Measurements from ENCODE around the gene CDKN1C.

CDKN1C gene

DNA sequence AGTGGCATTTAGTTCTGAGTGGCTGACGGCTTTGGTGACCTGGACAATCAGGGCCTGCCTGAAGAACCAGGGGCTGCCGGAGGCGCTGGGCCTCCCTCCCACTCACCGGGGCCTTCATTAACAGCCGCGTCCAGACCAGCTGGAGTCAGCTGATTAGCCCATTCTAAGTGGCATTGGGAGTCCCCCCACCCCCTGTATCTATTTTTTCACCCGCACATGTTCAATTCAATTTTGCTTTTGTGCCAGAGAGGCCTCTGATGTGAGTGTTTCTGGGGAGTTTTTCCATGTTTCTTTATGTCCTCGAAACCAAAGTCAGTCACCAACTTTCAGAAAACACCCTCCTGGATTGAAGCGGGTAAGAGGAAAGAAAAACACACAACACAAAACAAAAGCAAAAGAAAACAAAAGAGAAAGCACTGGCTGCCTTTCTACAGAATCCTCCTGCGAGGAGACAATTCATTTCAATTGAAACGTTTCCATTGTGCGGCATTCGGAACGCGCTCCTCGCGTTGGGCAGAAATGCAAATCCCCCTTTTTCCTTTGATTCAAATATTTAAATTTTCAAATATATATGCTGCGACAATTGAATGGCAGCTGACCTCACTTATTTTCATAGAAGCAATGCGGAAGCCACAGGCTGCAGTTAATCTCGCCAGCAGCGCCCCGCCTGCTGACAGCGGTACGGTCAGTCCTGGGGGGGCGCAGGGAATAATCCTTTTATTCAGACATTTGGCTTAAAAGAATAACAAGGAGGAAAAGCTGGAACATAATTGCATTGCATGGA, 17.7 kb downstream of the CDKN1C start:
- no peak for FAIRE-seq

DNA sequence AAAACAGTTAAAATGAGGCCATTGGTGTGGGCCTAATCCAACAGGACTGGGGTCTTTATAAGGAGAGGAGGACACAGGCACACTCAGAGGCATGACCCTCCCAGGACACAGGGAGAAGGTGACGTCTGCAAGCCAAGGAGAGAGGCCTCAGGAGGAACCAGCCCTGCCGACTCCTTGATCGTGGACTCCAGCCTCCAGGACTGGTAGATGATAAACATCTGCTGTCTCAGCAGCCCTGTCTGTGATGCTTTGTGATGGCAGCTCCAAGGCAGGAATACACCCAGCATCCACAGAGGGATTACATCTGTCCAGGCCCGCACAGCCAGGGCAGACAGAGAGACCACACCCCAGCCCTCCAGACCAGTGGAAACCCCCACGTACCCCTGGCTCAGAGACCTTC, 18.4 kb downstream of the CDKN1C start:
- FAIRE-seq: no peak

DNA sequence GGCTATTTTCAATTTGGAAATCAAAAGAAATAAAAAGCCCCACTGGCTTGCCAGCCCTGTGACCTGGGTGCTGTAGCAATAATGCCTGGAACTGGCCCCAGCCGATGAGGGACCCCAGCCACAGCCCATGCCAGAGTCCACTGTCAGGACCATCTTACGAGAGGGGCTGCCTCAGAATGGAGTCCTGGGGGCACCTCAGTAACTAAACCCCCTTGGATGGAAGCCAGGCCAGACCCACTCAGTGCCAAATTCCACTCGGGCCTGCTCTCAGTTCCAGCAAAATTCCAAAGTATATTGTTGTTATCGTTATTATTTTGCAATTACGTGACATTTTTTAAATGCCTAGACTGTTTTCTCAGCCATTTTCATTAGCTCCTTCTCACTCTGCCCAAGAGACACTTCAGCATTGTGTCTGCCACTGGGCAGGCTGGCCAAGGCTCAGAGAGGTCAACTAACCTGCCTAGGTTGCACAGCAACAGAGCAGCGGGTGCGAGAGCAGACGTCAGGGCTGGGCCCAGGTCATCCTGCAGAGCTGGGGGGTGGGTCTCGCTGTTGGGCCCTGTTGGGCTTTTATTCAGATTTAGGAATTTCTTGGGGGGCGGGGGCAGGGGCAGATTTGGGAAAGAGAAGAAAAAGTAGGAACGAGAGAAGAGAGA, 19.5 kb downstream of the CDKN1C start:
- FAIRE-seq: no peak

DNA sequence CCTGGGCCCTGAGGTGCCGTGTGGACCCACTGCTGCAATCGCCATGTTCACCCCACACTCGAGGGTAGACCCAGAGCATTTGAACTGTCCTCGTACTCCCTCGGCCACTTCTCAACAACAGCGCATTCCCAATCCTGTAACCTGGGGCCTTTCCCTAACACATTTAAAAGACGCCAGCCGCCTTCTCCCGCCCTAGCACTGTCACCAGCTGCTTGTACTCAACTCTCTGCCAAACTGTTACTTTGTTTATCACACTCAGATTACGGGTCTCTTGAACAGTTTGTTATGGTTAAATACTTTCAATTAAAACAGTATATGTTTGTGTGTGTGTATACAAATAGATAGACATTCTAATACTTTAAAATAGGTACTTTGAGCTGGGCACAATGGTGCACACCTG, 20.7 kb downstream of the CDKN1C start:
- no peak for FAIRE-seq

DNA sequence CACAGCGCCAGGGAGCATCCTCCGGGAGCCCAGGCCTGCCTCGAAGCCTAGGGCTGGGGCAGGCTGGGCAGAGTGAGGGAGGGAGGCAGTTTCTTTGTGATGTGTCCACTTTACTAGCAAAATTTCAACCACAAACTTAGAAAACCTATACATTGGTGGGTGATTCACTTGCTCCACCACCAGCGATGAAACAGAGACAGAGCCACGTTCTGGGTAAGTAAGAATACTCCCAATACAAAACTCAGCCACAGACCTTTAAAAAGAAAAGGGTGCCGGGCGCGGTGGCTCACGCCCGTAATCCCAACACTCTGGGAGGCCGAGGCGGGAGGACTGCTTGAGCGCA, 22.3 kb downstream of the CDKN1C start:
- no peak for FAIRE-seq

DNA sequence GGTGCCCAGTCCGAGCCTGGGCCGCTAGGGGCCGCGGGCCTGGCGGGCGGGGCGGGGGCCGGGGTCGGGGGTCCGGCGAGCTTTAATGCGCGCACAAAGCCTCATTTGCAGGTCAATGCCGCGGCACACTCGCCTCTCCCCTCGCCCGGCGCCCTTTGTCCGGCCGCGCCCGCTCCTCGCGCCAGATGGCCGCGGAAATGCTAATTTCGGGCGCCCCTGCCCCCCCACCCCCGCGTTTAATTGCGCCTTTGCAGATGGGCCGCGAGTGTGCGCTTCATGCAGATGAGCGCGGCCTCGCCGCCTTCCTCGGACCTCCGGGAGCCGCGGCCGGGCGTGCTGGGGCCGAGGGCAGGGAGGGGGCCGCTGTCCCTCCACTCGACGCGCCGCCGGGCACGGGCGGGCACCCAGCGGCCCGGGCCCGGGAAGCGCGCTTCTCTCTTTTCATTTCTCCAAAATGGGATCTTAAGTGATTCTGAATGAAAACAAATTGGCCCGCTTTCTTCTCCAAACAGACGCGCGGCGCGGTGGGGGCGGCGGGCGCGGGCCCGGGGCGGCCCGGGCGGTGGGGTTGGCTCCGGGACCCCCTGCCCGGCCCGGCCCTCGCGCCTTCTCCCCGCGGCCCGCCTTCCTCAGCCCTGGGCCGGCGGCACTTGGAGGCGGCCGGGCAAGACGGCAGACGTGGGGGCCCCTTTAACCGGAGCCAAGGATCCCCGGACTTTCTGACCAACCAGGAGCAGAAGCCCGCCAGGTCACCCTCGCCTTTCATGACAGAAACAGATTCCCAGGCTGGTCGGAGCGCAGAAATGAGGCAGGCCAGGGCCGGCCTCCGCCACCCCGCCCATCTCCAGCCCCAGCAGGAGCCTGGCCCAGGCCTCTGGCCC, 22.9 kb downstream of the CDKN1C start:
- FAIRE-seq: no peak

DNA sequence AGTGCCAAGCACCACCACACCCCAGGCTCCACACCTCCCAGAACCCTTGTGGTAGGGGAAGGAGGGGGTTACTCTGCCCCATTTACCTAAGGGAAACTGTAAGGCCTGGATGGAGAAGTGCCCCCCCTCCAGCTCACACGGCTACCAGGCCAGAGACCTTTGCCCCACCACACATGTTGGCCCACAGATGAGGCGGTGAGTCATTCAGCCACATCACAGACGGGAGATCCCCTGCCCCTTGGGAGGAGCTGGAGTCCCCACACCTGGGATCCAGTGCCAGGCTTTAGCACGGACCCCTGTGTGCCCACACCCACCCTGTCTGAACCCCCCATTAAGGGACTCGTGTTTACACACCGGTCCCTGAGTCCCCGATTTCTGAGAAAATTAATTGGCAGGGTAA, 24.9 kb downstream of the CDKN1C start:
- no peak for FAIRE-seq

DNA sequence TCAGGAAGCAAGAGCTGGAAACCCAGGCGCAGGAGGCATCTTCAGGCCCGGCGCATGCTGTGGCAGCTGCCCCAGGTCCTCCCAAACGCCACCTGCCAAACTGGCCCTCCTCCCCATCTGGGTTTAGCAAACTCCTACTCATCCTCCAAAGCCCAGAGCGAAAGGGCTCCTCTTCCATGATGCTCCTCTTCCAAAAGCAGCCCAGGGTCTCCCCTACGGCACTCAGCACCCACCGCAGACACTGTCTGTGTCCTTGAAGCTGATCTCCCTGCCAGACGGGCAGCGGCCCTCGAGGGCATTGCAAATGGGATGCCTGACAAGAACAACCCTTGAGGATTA, 25.9 kb downstream of the CDKN1C start:
- no peak for FAIRE-seq

DNA sequence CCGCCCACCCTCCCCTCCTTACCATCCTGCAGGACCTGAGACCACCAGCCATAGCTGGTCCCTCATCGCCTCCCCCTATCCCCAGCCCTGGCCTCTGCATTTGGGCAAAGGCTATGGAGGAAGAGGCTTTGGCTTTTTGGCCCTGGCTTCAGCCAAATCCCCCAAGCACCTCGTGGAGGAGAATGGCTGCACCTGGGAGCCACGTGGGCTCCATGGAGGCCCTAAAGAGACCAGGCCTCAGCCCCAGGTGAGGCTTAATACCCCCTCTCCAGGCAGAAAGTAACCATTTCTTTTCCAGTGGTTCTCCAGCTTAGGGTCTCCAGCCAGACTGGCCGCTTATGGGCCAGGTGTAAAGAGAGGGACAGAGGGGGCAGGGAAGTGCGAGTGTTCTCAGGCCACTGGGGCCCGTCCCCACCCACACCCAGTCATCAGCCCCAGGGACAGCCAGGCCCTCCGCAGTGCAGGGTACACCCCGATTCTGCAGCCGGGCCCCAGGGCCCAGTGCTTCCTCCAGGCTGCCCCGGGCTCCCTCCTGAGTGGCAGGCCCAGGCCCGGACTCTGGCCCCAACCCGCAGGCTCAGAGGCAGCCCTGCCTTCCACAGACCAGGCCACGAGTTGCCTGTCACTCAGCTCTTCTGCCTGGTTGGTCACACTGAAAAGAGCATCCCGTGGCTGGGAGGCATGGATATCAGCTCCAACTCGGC, 26.4 kb downstream of the CDKN1C start:
- FAIRE-seq: no peak

DNA sequence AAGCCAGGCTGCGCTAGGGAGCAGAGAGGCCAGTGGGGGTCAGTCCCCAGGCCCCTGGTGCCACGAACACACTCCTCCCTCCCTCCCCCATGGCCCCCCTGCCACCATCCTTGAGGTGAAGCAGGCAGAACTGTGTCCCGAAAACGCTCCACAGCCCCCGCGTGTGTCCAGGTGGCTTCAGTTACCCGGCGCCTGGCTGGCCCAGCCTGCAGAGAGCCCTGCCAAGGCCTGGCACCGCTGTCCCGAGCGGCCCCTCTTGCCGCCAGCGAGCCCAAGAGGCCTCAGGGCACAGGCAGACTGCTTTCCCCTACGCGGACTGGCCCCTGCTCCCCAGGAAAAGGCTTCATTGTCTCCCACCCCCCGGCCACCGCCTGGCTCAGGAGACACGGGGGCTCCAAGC, 27.7 kb downstream of the CDKN1C start:
- no peak for FAIRE-seq

DNA sequence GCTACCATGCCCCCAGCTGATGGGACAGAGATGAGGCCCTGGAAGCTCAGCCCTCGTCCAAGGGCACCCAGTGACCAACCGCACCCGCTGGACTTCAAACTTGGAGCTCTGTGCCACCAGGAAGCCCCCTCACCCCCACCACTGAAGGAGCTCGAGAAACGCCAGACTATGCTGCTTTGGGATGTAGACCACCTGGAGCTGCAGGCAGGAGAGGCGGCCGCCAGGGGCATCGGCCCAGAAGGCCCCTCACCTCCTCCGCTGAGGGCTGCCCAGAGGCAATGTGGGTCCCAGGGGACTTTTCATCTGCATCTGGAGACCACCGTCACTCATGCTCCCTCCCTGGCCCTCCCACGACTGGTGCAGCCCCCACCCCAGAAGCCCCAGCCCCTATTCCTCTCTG, 28.3 kb downstream of the CDKN1C start:
- no peak for FAIRE-seq

DNA sequence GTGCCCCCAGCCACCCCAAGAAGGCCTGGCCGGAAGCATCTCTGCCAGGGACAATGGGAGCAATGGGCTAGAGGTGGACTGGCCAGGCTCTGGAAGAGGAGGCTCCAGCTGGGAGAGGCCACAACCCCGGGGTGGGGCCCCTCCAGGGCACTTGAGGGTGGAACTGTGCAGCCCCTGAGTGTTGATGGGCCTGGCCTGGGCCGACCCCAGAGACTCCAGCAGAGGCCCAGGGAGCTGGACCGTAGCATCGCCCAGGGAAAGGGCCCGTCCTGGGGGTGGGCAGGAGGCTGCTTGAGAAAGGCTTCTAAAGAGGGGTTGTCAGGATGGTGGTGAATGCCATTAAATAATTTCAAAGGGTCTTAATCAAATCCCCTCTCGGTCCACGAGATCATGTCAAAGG, 30.4 kb downstream of the CDKN1C start:
- FAIRE-seq: no peak

DNA sequence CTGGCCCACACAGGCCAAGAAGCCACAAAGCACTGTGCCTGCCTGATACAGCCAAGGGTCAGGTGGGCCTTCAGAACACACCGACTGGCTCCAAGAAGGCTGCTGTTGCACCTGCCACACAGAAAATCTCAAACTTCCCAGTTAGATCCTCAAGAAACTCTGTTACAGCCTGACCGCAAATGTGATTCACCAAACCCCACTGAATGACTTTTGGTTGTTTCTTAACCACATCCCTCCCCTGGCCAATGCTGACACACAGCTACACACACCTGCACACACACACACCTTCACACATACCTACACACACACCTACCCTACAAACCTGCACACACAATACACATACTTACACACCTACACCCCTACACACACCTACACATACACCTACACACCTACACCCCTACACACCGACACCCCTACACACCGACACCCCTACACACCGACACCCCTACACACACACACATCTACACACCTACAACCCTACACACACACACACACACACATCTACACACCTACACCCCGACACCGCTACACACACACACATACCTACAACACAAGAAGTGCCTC, 31.5 kb downstream of the CDKN1C start:
- FAIRE-seq: no peak

DNA sequence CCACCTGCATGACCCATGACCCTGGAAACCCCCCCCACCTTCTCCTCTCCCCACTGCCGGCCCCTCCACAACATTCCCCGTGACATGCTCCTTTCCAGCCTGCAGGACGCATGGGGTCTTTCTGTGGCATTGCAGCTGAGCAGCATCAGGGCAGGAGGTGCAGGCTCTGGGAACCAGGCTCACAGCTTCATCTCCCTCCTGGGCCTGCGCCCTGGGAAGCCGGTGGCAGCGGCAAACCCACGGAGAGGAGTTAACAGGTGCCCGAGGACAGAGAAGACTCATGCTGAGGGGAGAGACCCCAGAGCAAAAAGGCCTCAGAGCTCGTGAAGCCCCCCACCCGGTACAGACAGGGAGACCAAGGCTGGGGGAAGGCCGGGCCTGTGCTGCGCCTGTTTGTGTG, 32.2 kb downstream of the CDKN1C start:
- FAIRE-seq: no peak

DNA sequence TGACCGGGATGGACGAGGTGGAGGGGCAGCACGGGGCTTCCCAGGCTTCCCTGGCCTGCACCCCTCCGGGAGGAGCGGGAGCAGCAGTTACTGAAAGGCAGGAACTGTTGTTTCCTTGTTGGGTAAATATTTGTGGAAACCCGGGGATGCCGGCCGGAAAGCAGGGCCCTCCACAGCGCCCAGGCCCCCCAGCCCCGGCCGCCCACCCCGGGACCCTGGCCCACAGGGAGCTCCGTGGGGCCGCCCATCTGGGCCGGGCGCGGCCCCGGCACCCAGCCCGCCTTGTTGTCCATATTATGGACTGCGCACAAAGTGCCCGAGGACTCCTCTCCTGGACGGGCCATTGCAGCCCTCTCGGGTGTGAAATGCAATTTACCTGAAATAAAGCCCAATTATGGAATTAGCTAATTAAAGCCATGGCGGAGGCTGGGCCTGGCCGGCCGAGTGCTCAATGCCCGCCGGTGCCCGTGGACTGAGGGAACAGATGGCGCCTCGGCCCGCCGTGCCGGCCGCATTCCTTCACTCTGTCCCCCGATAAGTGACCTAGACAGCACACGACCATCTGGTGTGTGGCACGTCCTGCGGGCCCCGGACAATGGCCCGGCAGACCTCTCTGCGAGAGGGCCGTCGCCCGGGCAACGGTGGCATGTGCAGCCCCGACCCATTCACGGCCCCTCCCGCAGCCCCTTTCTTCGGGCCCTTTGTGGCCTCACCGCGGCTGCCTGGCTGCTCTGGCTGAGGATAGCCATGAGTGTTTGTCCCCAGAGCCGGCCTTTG, 35.4 kb downstream of the CDKN1C start:
- FAIRE-seq: no peak

DNA sequence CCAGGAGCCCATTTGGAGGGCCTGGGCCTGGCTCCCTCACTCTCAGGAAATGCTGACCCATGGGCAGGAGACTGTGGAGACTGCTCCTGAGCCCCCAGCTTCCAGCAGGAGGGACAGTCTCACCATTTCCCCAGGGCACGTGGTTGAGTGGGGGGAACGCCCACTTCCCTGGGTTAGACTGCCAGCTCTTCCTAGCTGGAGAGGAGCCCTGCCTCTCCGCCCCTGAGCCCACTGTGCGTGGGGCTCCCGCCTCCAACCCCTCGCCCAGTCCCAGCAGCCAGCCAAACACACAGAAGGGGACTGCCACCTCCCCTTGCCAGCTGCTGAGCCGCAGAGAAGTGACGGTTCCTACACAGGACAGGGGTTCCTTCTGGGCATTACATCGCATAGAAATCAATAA, 37.1 kb downstream of the CDKN1C start:
- FAIRE-seq: no peak

DNA sequence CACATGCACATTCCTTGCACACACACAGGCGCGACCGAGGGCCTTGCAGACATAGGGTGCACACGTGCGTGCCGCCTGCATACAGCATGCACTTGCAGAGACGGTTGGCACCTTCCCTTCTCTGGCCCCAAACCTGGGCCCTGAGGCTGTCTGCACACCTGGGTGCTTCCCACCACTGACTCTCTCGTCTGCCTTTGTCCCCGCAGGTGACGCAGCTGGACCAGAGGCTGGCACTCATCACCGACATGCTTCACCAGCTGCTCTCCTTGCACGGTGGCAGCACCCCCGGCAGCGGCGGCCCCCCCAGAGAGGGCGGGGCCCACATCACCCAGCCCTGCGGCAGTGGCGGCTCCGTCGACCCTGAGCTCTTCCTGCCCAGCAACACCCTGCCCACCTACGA, 38.0 kb downstream of the CDKN1C start:
- no peak for FAIRE-seq

DNA sequence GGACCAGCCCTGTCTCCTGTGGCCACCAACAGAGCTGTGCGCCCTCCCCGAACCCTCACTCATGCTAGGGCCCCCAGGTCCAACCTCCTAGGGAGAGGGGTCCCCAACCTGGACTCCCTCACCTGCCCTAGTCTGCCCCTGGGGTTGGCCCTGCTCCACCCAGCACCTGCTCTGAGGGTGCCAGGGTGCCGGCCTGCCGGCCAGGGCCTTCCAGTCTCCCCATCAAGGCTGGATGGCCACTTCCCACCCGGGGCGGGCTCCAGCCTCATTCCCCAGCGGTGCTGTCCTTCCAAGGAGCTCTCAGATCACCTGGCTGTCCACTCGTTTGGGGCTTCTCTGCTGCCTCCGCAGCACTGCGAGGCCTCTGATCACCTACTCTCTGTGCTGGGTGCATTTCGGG, 39.1 kb downstream of the CDKN1C start:
- FAIRE-seq: no peak

DNA sequence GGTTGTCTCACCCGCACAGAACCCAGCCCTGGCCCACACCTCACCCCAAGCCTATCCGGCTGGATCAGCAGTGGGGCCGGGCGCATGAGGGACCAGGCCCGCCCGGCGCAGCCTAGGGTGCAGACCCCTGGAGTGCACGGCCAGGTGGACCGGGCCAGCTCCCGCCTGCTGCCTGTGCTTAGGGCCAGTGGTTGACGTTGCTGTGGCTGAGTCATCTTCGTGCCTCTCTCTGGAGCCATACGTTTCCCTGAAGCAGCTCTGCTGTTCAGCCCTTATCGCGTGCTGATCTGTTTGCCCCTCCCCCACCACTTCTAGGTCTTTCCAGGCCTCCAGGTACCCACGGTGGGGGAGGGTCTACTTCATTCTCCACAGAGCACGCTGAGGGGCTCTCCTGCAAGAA, 39.5 kb downstream of the CDKN1C start:
- FAIRE-seq: no peak

DNA sequence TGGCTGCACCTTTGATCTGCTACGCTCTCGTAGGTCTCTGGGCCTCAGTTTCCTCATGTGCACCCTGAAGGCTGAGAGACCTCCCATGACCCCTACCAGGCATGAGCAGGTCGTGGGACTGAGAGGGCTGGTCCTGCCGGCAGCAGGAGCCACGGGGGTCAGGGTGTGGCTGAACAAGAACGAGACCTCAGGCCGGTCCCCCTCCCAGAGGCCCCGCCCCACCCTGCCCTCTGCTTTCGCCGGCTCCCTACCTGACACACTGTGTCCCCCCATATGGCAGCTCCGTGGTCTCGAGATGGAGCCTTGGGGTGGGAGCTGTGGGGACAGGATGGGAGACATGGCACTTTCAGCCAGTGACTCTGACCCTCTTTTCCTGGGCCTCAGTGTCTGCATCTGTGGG, 40.6 kb downstream of the CDKN1C start:
- FAIRE-seq: no peak

DNA sequence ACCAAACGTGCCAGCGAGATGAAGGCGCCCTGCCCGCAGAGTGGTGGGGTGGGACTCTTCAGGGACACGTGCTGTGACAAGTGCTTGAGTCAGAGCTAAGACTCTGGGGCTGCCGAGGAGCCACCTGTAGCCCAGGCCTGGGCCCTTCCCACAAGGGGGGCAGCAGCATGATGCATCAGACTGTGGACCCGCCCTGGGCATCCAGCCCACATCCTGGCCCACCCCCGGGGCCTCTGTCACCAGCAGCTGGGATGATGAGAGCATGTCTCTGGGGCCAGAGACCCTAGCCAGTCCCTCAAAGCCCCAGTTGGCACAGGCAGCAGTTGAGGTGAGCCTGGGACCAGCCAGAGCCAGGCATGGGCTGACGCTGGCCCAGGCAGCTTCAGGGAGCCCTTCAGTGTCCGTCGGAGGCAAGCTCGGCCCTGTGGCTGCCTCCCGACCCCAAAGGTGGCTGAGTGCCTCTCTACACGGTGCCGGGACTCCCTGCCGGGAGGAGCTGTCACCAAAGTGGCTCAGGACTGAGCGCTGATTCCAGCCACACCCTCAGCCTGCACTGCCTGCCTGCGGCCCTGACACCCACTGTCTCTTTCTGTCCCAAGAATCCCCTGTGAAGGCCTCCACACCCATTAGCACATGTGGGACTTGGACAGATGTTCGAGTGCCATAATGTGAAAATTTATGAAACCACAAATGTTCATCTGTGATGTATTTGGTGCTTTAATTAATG, 41.3 kb downstream of the CDKN1C start:
- no peak for FAIRE-seq

DNA sequence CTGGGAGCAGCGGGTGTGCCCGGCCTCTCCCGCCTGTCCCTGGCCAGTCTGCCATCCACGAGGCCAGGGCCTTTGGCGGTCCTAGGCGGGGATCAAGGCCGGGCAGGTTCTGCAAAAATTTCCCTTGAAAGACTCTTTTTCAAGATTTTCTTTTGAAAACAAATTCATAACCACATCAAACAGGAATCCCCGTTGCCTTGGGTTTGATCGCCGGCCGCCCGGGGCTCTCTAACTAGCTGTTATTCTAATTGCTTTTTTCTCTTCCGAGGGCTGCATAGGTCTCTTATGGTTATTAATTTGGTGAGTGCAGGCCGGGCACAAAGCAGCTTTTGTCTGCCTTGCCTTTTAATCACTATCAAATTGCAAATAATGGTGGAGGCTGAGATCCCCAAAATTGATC, 42.0 kb downstream of the CDKN1C start:
- no peak for FAIRE-seq
